Measurements from ENCODE around the gene HPN.

- TF ChIP-seq CTCF (conservative IDR thresholded peaks at IDR 0.05; ENCODE audit: low read length), result no peak
- TF ChIP-seq EZH2phosphoT487 (IDR thresholded peaks at IDR 0.05; ENCODE audit: borderline replicate concordance), result no peak
Observed at GRCh38 chr19:35023428-35023827, 18.1 kb upstream of the HPN start.

Measured in Loucy (cell line).